PC-3 (cell line): ENCODE data around the gene PSRC1. TPM values are rescaled to one million over a fixed set of nuclear protein-coding genes. Genes with fewer than 3 reads are reported as not detected.

Experiments used
- ATAC-seq: fragments of 200-7000 bp; cut with Tn5 transposase; 2 replicates; pipeline ENCODE4 v1.9.1; 2020; ENCODE audit warnings: mild to moderate bottlenecking, moderate library complexity
- BruUV-seq: library from RNA; stranded (reverse); fragments of 400-500 nt; replicated peaks from 2 replicates; lab custom pipeline; 2021; lab: Mats Ljungman, UMichigan
- CTCF ChIA-PET: fragments of 300-600 bp; sonication (Branson Sonifier 250); formaldehyde crosslinking; loops from one replicate; lab custom pipeline; 2022; ENCODE audit warnings: antibody characterized with exemption; lab: Charles Lee
- POLR2A ChIA-PET: fragments of 300-600 bp; sonication (Branson Sonifier 250); formaldehyde crosslinking; loops from one replicate; lab custom pipeline; 2022; ENCODE audit warnings: antibody characterized with exemption; ENCODE audit not compliant: unreplicated experiment; lab: Charles Lee
- DNase-seq: peaks from one replicate; pipeline ENCODE4 v3.0.0-alpha.2; 2015
- H2AFZ ChIP-seq: fragments of 300-600 bp; sonication (generic); 2 replicates; pipeline ENCODE4 v1.6.0; 2016; ENCODE audit warnings: antibody characterized with exemption, low read length
- H3F3A ChIP-seq: fragments of 300-600 bp; sonication (generic); one replicate; pipeline ENCODE4 v1.6.0; 2017; ENCODE audit warnings: antibody characterized with exemption, low read length, control low read depth, mild to moderate bottlenecking; ENCODE audit not compliant: unreplicated experiment
- H3K27ac ChIP-seq: fragments of 300-600 bp; sonication (generic); 2 replicates; pipeline ENCODE4 v1.5.1; 2016; ENCODE audit warnings: mild to moderate bottlenecking, low read length
- H3K27me3 ChIP-seq: fragments of 300-600 bp; sonication (generic); 2 replicates; pipeline ENCODE4 v1.6.1; 2016; ENCODE audit warnings: low read length, mixed read lengths
- H3K36me3 ChIP-seq: fragments of 300-600 bp; sonication (generic); 2 replicates; pipeline ENCODE4 v1.6.1; 2016; ENCODE audit warnings: low read depth, mixed run types, low read length, mixed read lengths
- H3K4me1 ChIP-seq: fragments of 300-600 bp; sonication (generic); 2 replicates; pipeline ENCODE4 v1.5.1; 2016; ENCODE audit warnings: low read length; ENCODE audit not compliant: insufficient read depth
- H3K4me2 ChIP-seq: fragments of 300-600 bp; sonication (generic); 2 replicates; pipeline ENCODE4 v1.6.0; 2016; ENCODE audit warnings: low read length
- H3K4me3 ChIP-seq: fragments of 300-600 bp; sonication (generic); 2 replicates; pipeline ENCODE4 v1.5.1; 2016; ENCODE audit warnings: mild to moderate bottlenecking, low read length, mixed read lengths
- H3K79me2 ChIP-seq: fragments of 300-600 bp; sonication (generic); 2 replicates; pipeline ENCODE4 v1.6.1; 2017; ENCODE audit warnings: low read length, mixed read lengths
- H3K9ac ChIP-seq: fragments of 300-600 bp; sonication (generic); 2 replicates; pipeline ENCODE4 v1.6.0; 2016; ENCODE audit warnings: mild to moderate bottlenecking, low read length
- H3K9me2 ChIP-seq: fragments of 300-600 bp; sonication (generic); replicated peaks from 2 replicates; pipeline ENCODE4 v1.6.1; 2016; ENCODE audit warnings: mixed run types, low read length, mixed read lengths
- H3K9me3 ChIP-seq: fragments of 300-600 bp; sonication (generic); 2 replicates; pipeline ENCODE4 v1.6.1; 2016; ENCODE audit warnings: low read length, mixed read lengths
- H4K20me1 ChIP-seq: fragments of 300-600 bp; sonication (generic); 2 replicates; pipeline ENCODE4 v1.6.1; 2016; ENCODE audit warnings: low read length, mixed read lengths
- EZH2 ChIP-seq: fragments of 300-600 bp; sonication (generic); IDR thresholded peaks from one replicate; pipeline ENCODE4 v1.6.1; 2017; ENCODE audit warnings: antibody characterized with exemption, mild to moderate bottlenecking, low read length; ENCODE audit not compliant: unreplicated experiment
- EZH2phosphoT487 ChIP-seq: fragments of 300-600 bp; sonication (generic); IDR thresholded peaks from 2 replicates; pipeline ENCODE4 v1.6.1; 2018; ENCODE audit warnings: mild to moderate bottlenecking, antibody characterized with exemption, low read length, borderline replicate concordance
- intact Hi-C: fragments of 100-400 bp; cut with micrococcal nuclease; formaldehyde crosslinking; loops from 2 replicates; pipeline ENCODE4 v1.9.0; 2023
- total RNA-seq: library from RNA; depleted of rRNA; stranded (reverse); fragments of >200 nt; gene quantifications from 2 replicates; pipeline ENCODE4 v1.2.3, GENCODE V29; 2014
- TF ChIP-seq, protein P1 (sequence below): fragments of 300-600 bp; sonication (generic); conservative IDR thresholded peaks from 2 replicates; pipeline ENCODE4 v1.5.1; 2017; ENCODE audit warnings: antibody characterized with exemption, low read depth, mild to moderate bottlenecking, low read length

PSRC1 gene
- total RNA-seq, 1 experiment from 2014 or later: 33.8 TPM

- ChIA-PET POLR2A (no interaction called here), CTCF (interaction anchor here (0.6 kb wide), 1 partner anchor 860 kb away, joined by 5 read pairs; no protein-coding TSS in a partner anchor)
- ATAC-seq (no peak), DNase-seq (no peak)
- H3K4me3 ChIP-seq: no peak overlapping the region
- no peaks in the 10 kb centered on the region for H3K9me2 ChIP-seq
- H3K4me2 ChIP-seq: no peak overlapping the region
- no peaks in the 10 kb centered on the region; the same call in 1 of the 2 replicates for H3K4me1 ChIP-seq
- H3K27ac ChIP-seq: no peak overlapping the region
- no peak overlapping the region for H3K9ac ChIP-seq
- TF ChIP-seq, protein P1, sequence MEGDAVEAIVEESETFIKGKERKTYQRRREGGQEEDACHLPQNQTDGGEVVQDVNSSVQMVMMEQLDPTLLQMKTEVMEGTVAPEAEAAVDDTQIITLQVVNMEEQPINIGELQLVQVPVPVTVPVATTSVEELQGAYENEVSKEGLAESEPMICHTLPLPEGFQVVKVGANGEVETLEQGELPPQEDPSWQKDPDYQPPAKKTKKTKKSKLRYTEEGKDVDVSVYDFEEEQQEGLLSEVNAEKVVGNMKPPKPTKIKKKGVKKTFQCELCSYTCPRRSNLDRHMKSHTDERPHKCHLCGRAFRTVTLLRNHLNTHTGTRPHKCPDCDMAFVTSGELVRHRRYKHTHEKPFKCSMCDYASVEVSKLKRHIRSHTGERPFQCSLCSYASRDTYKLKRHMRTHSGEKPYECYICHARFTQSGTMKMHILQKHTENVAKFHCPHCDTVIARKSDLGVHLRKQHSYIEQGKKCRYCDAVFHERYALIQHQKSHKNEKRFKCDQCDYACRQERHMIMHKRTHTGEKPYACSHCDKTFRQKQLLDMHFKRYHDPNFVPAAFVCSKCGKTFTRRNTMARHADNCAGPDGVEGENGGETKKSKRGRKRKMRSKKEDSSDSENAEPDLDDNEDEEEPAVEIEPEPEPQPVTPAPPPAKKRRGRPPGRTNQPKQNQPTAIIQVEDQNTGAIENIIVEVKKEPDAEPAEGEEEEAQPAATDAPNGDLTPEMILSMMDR: no peak
- TF ChIP-seq EZH2 (no peak), EZH2phosphoT487 (no peak)
- no peak overlapping the region for H2AFZ ChIP-seq
- BruUV-seq: no TSS peak
- H3K27me3 ChIP-seq: no peaks in the 10 kb centered on the region
- no peaks in the 10 kb centered on the region for H3K36me3 ChIP-seq
- intact Hi-C loops: no loop called here
- H3K79me2 ChIP-seq: no peaks in the 10 kb centered on the region
- no peaks in the 10 kb centered on the region for H4K20me1 ChIP-seq
- H3F3A ChIP-seq: no peaks in the 10 kb centered on the region
- no peaks in the 10 kb centered on the region for H3K9me3 ChIP-seq
These were observed 12.9 kb upstream of the PSRC1 start for GRCh38 chr1:109295712-109296415.

DNA sequence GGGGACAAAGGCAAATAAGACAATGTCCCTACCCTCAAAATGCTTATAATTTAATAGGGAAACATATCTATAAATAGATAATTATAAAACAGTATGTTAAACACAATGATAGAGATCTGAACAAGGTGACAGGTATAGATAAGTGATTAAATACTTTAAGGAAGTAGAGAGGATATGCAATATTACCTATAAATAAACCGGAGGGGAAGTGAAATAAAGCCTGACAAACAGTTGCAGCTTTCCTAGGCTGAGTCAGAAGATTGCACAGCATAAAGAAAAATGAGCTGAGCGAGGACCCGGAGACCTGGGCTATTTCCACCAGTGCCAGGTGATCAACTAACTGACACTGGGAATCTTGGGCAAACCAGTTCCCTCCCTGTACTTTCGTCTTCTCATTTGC lies 11.5 kb upstream of the PSRC1 start:
- H3K9me2 ChIP-seq: no peaks in the 10 kb centered on the region
- CTCF ChIA-PET: no interaction called here

More for the DNA sequence above, 11.5 kb upstream of the PSRC1 start:
- Histone ChIP-seq H3K27ac (no peak overlapping the region), H3K9me3 (no peaks in the 10 kb centered on the region), H2AFZ (no peak overlapping the region), H3K4me1 (no peaks in the 10 kb centered on the region; the same call in 1 of the 2 replicates), H3K79me2 (no peaks in the 10 kb centered on the region), H3K4me3 (no peak overlapping the region), H3K36me3 (no peaks in the 10 kb centered on the region), H3F3A (no peaks in the 10 kb centered on the region), H4K20me1 (no peaks in the 10 kb centered on the region), H3K4me2 (no peak overlapping the region), H3K9ac (no peak overlapping the region), H3K27me3 (no peaks in the 10 kb centered on the region)
- no TSS peak for BruUV-seq
- POLR2A ChIA-PET: no interaction called here
- TF ChIP-seq, protein P1: no peak
- TF ChIP-seq EZH2: no peak
- TF ChIP-seq EZH2phosphoT487: no peak
- intact Hi-C loops: no loop called here
- no peak for ATAC-seq
- DNase-seq: no peak
